H1 (cell line): ENCODE data around the gene NKTR. TPM values are rescaled to one million over a fixed set of nuclear protein-coding genes. Genes with fewer than 3 reads are reported as not detected.

ENCODE experiments used
- CTCF ChIA-PET: fragments of 300-600 bp; sonication (Branson Sonifier 250); formaldehyde crosslinking; loops from one replicate; lab custom pipeline; 2021; ENCODE audit not compliant: partially characterized antibody; lab: Charles Lee
- POLR2A ChIA-PET: fragments of 300-600 bp; sonication (Branson Sonifier 250); formaldehyde crosslinking; loops from one replicate; lab custom pipeline; 2021; ENCODE audit warnings: inconsistent platforms; ENCODE audit not compliant: partially characterized antibody; lab: Charles Lee
- DNase-seq, 2 experiments: peaks; one replicate each; pipeline versions ENCODE4 v3.0.0 to v3.0.0-alpha.2; 2010 to 2022; ENCODE audit warnings: low spot score in 2 of 2, low read depth in 1 of 2, mixed read lengths in 1 of 2
- FAIRE-seq: peaks from 2 replicates; lab custom pipeline; 2011; peaks lifted over from hg19 to GRCh38; lab: Jason Lieb, UNC
- H2AFZ ChIP-seq: 2 replicates; pipeline ENCODE4 v1.8.1; 2012; ENCODE audit warnings: low read length, inconsistent platforms
- H2AK5ac ChIP-seq: 2 replicates; pipeline ENCODE4 v1.6.1; 2013; ENCODE audit warnings: low read depth, low read length
- H2BK120ac ChIP-seq: replicated peaks from 2 replicates; pipeline ENCODE3; 2013; ENCODE audit warnings: low read depth, low read length, inconsistent platforms
- H2BK12ac ChIP-seq: 2 replicates; pipeline ENCODE4 v1.6.1; 2013; ENCODE audit warnings: low read depth, low read length
- H2BK15ac ChIP-seq: 2 replicates; pipeline ENCODE4 v1.6.1; 2013; ENCODE audit warnings: low read length
- H2BK20ac ChIP-seq: 2 replicates; pipeline ENCODE4 v1.6.1; 2013; ENCODE audit warnings: low read length
- H2BK5ac ChIP-seq: 2 replicates; pipeline ENCODE4 v1.6.1; 2013; ENCODE audit warnings: low read depth, low read length
- H3K14ac ChIP-seq: 2 replicates; pipeline ENCODE4 v1.6.1; 2013; ENCODE audit warnings: inconsistent platforms; ENCODE audit not compliant: insufficient read length
- H3K18ac ChIP-seq: 2 replicates; pipeline ENCODE4 v1.6.1; 2013; ENCODE audit warnings: low read length; ENCODE audit errors: extremely low read depth
- H3K23ac ChIP-seq: 2 replicates; pipeline ENCODE4 v1.6.1; 2013; ENCODE audit warnings: inconsistent platforms; ENCODE audit not compliant: insufficient read length
- H3K23me2 ChIP-seq: 2 replicates; pipeline ENCODE4 v1.6.1; 2013; ENCODE audit warnings: low read depth, low read length
- H3K27ac ChIP-seq: 2 replicates; pipeline ENCODE4 v1.6.1; 2011; ENCODE audit warnings: low read depth, low read length, inconsistent platforms
- H3K27me3 ChIP-seq, 4 experiments: replicated peaks in 1 of 4; 1 replicate in 1 of 4; 2 replicates in 3 of 4; pipeline versions ENCODE4 v1.6.1 to v1.8.1; 2011 to 2013; ENCODE audit warnings: low read length in 3 of 4, mild to moderate bottlenecking in 3 of 4, inconsistent platforms in 2 of 4, mixed read lengths in 2 of 4, moderate library complexity in 1 of 4; ENCODE audit not compliant: control insufficient read depth in 3 of 4, insufficient read depth in 3 of 4; ENCODE audit errors: extremely low read depth in 1 of 4
- H3K36me3 ChIP-seq, 4 experiments: 2 replicates each; pipeline versions ENCODE4 v1.6.1 to v1.8.1; 2011 to 2013; ENCODE audit warnings: mild to moderate bottlenecking in 4 of 4, low read length in 3 of 4, moderate library complexity in 2 of 4, control low read depth in 1 of 4, inconsistent platforms in 1 of 4; ENCODE audit not compliant: insufficient read depth in 4 of 4, control insufficient read depth in 2 of 4
- H3K4ac ChIP-seq: replicated peaks from 2 replicates; pipeline ENCODE3; 2013; ENCODE audit warnings: low read length, low read depth, mixed read lengths, inconsistent platforms; ENCODE audit not compliant: insufficient read length
- H3K4me1 ChIP-seq, 4 experiments: replicated peaks in 1 of 4; 1 replicate in 1 of 4; 2 replicates in 3 of 4; pipeline versions ENCODE4 v1.6.1 to v1.8.1; 2011 to 2013; ENCODE audit warnings: low read length in 3 of 4, inconsistent platforms in 2 of 4, mixed read lengths in 1 of 4; ENCODE audit not compliant: insufficient read depth in 4 of 4, control insufficient read depth in 3 of 4
- H3K4me2 ChIP-seq, 2 experiments: 2 replicates each; pipeline versions ENCODE4 v1.6.1 to v1.8.1; 2011 to 2013; ENCODE audit warnings: low read depth in 2 of 2, low read length in 2 of 2, control low read depth in 1 of 2, inconsistent platforms in 1 of 2, mild to moderate bottlenecking in 1 of 2; ENCODE audit not compliant: insufficient read depth in 1 of 2
- H3K4me3 ChIP-seq, 4 experiments: fragments of 200-600, 300-600 bp in 1 of 4; sonication (generic), shearing (Covaris generic), sonication (Bioruptor Twin) in 1 of 4; 2 replicates each; pipeline versions ENCODE4 v1.5.1 to v1.8.1; 2011 to 2016; ENCODE audit warnings: low read length in 4 of 4, low read depth in 3 of 4, control low read depth in 2 of 4, inconsistent platforms in 2 of 4, mild to moderate bottlenecking in 2 of 4, mixed read lengths in 1 of 4, moderate library complexity in 1 of 4; ENCODE audit not compliant: insufficient read depth in 2 of 4; ENCODE audit errors: extremely low read depth in 1 of 4
- H3K56ac ChIP-seq: replicated peaks from 2 replicates; pipeline ENCODE3; 2013; ENCODE audit warnings: low read depth, mild to moderate bottlenecking, mixed read lengths, low read length, inconsistent platforms; ENCODE audit not compliant: insufficient read length
- H3K79me1 ChIP-seq: 2 replicates; pipeline ENCODE4 v1.6.1; 2013; ENCODE audit warnings: low read depth, low read length, control low read depth
- H3K79me2 ChIP-seq, 2 experiments: 2 replicates each; pipeline versions ENCODE4 v1.6.1 to v1.8.1; 2012 to 2013; ENCODE audit warnings: low read length in 2 of 2, mild to moderate bottlenecking in 2 of 2, inconsistent platforms in 1 of 2; ENCODE audit not compliant: insufficient read depth in 2 of 2, control insufficient read depth in 1 of 2
- H3K9ac ChIP-seq, 4 experiments: replicated peaks in 1 of 4; 1 replicate in 1 of 4; 2 replicates in 3 of 4; pipeline versions ENCODE4 v1.6.1 to v1.8.1; 2011 to 2013; ENCODE audit warnings: low read depth in 3 of 4, low read length in 3 of 4, control low read depth in 2 of 4, mild to moderate bottlenecking in 2 of 4, moderate library complexity in 2 of 4, inconsistent platforms in 1 of 4; ENCODE audit errors: extremely low read depth in 1 of 4
- H3K9me3 ChIP-seq, 2 experiments: 2 replicates each; pipeline versions ENCODE4 v1.6.1 to v1.8.1; 2012 to 2013; ENCODE audit warnings: mild to moderate bottlenecking in 2 of 2, moderate library complexity in 2 of 2, control low read depth in 1 of 2, inconsistent platforms in 1 of 2, low read depth in 1 of 2, low read length in 1 of 2, mixed read lengths in 1 of 2; ENCODE audit not compliant: insufficient read depth in 2 of 2
- H4K20me1 ChIP-seq, 2 experiments: replicated peaks in 1 of 2; 2 replicates each; pipeline versions ENCODE3 to v1.8.1; 2011 to 2013; ENCODE audit warnings: inconsistent platforms in 2 of 2, low read length in 2 of 2, mild to moderate bottlenecking in 1 of 2; ENCODE audit not compliant: insufficient read depth in 2 of 2, control insufficient read depth in 1 of 2
- H4K5ac ChIP-seq: 2 replicates; pipeline ENCODE4 v1.6.1; 2013; ENCODE audit warnings: low read length, low read depth, mixed read lengths, inconsistent platforms; ENCODE audit not compliant: insufficient read length
- H4K8ac ChIP-seq: 2 replicates; pipeline ENCODE4 v1.8.0; 2013; ENCODE audit warnings: mild to moderate bottlenecking, moderate library complexity, low read length, inconsistent platforms; ENCODE audit not compliant: insufficient read depth; ENCODE audit errors: extremely low read depth
- H4K91ac ChIP-seq: replicated peaks from 2 replicates; pipeline ENCODE3; 2013; ENCODE audit warnings: low read length, mixed read lengths, inconsistent platforms; ENCODE audit not compliant: insufficient read length
- BRCA1 ChIP-seq: IDR thresholded peaks from 2 replicates; pipeline ENCODE4 v1.6.1; 2012; ENCODE audit warnings: low read depth, low read length, improper control_type of control experiment
- CEBPB ChIP-seq: IDR thresholded peaks from 2 replicates; pipeline ENCODE4 v1.6.1; 2012; ENCODE audit warnings: low read depth, low read length
- CREB1 ChIP-seq: IDR thresholded peaks from 2 replicates; pipeline ENCODE4 v1.6.1; 2012; ENCODE audit warnings: inconsistent platforms
- CTCF ChIP-seq, 3 experiments: IDR thresholded peaks; 1 replicate in 2 of 3; 2 replicates in 1 of 3; pipeline versions ENCODE4 v1.5.1 to v1.6.1; 2011; ENCODE audit warnings: low read length in 3 of 3, mild to moderate bottlenecking in 3 of 3, inconsistent platforms in 2 of 3, low read depth in 1 of 3, moderate library complexity in 1 of 3; ENCODE audit not compliant: insufficient read depth in 1 of 3; ENCODE audit errors: control extremely low read depth in 1 of 3
- KDM5A ChIP-seq: fragments of 200-600 bp; IDR thresholded peaks from 2 replicates; pipeline ENCODE4 v1.7.1; 2012; ENCODE audit warnings: mild to moderate bottlenecking, low read length, inconsistent platforms, mixed read lengths
- PHF8 ChIP-seq: fragments of 200-600 bp; sonication (generic); conservative IDR thresholded peaks from 2 replicates; pipeline ENCODE4 v1.7.1; 2012; ENCODE audit warnings: low read depth, mild to moderate bottlenecking, inconsistent platforms, low read length, moderate library complexity
- RAD21 ChIP-seq, 2 experiments: IDR thresholded peaks in 1 of 2; conservative IDR thresholded peaks in 1 of 2; 2 replicates each; pipeline ENCODE4 v1.6.1; 2011; ENCODE audit warnings: low read depth in 2 of 2, low read length in 2 of 2, improper control_type of control experiment in 1 of 2, inconsistent platforms in 1 of 2, mild to moderate bottlenecking in 1 of 2, moderate library complexity in 1 of 2
- SIRT6 ChIP-seq: IDR thresholded peaks from one replicate; pipeline ENCODE4 v1.7.1; 2012; ENCODE audit warnings: low read length, inconsistent platforms
- WGBS, 2 experiments: shearing (Covaris generic) in 1 of 2; methylation state at CpG; one replicate each; pipeline versions ENCODE4 v1.1.6 to v1.1.7; 2013 to 2015; ENCODE audit warnings: low lambda C conversion rate in 2 of 2, mixed read lengths in 2 of 2, inconsistent platforms in 1 of 2, low coverage in 1 of 2, missing lambda C conversion rate in 1 of 2; ENCODE audit not compliant: insufficient replicate concordance in 2 of 2, insufficient coverage in 1 of 2, insufficient read length in 1 of 2; ENCODE audit errors: extremely low coverage in 1 of 2, missing lambda C conversion rate in 1 of 2; 5-methylcytosine and 5-hydroxymethylcytosine counted together
- polyA plus RNA-seq, 7 experiments: library from polyadenylated mRNA; depleted of rRNA in 3 of 7; stranded (reverse) in 5 of 7; unstranded in 2 of 7; fragments of >200 nt in 5 of 7; fragments of 200-250 nt in 2 of 7; gene quantifications; 1 replicate in 5 of 7; 2 replicates in 1 of 7; 4 replicates in 1 of 7; pipeline versions ENCODE4 v1.2.1 to v1.2.3, GENCODE V29; 2011 to 2013; ENCODE audit warnings: missing spikeins in 2 of 7, mixed read lengths in 2 of 7
- total RNA-seq: library from RNA; stranded (reverse); fragmentation: NEBNext Ultra II Directional; extraction: Animal tissue kit (Norgen Biotek cat#: 25700); gene quantifications from 2 replicates; pipeline ENCODE4 v1.2.1, GENCODE V29; 2021

Gene NKTR
- total and polyA plus RNA-seq, 2 of the 8 experiments (the other 6 are each of a cell fraction or from before 2014, with no cell fraction given), result 24.1 to 62.2 TPM

DNA sequence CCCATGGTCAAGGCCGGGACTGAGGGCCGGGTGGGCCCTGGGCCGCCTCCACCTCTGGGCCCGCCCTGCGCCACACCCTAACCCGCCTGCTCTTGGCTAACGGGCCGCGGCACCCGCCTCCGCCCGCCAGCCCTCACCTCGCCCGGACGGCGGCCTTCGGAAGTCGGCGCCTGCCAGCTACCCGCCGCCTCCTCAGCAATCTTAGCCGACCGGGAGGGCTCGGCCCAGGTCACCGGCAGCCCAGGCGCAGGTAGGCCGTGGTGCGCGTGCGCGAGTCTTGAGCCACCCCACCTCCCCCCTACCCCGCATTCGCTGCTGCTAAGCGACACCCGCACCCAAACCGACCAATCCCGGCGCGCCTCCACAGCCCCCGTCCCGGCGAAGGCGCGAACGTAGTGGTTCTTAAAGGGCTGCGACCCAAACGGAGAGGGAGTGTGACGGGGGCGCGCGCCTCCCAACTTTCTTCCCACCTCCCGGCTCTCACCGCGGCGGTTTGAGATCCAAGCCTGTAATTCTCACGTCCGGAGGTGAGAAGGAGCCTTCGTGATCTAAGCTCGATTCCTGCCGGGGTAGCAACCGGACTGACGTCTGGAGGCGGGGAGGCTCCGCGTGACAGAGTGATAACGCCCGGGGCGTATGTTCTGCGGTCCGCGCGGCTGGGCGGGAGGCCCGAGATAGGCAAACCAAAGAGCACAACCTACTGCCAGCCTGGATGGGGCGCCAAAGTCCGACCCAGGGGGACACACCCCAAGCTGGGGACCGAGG is 18.6 kb upstream of the NKTR start, which contains the start of gene SEC22C:
Gene SEC22C, minus strand, starts transcription at position 259 of the 765 bp plus-strand sequence. CDS start 12,921 bp downstream, outside the sequence.
- H4K8ac ChIP-seq, result peak within 1 kb of the TSS; percentile 87; the same call in 1 of the 2 replicates
- peak within 1 kb of the TSS; percentile 79 for H2BK5ac ChIP-seq
- no peak within 1 kb of the TSS for H4K91ac ChIP-seq
- POLR2A ChIA-PET, result interaction anchor here (0.6 to 4.7 kb wide), 17 partner anchors 9 to 1494 kb away, joined by 3 to 73 read pairs (median 6); partner anchors contain the start of genes NKTR and SS18L2
- peak within 1 kb of the TSS; percentile 74 to 83 (median 80) for H3K9ac ChIP-seq
- WGBS, 2 experiments, result 0% methylated on average over 46 of the region's 77 CpGs; no CpG with 5 or more reads in 1 of the 2 experiments
- H3K27ac ChIP-seq, result peak within 1 kb of the TSS; percentile 77
- no peaks in the 10 kb centered on the region; the same call in none of the 2 replicates for H3K79me1 ChIP-seq
- no peaks in the 10 kb centered on the region for H3K27me3 ChIP-seq
- H3K4me1 ChIP-seq, result peaks cover 2 to 14% (median 5%) of the 10 kb centered on the region in 4 experiments; a peak in 6 of 7 replicates
- no peak within 1 kb of the TSS for H2AK5ac ChIP-seq
- no peaks in the 10 kb centered on the region for H4K20me1 ChIP-seq
- no peak within 1 kb of the TSS for H3K14ac ChIP-seq
- DNase-seq, result peak; percentile 88 to 96
- CTCF ChIA-PET, result interaction anchor here (1.0 to 4.2 kb wide), 8 partner anchors 10 to 168 kb away, joined by 3 to 21 read pairs (median 8); partner anchors contain the start of gene NKTR
- H3K4me3 ChIP-seq, result peak within 1 kb of the TSS; percentile 70 to 94 (median 86)
- H3K79me2 ChIP-seq, result peaks cover 0 to 49% of the 10 kb centered on the region in 2 experiments; a peak in 3 of 4 replicates
- H2BK20ac ChIP-seq, result no peak within 1 kb of the TSS
- no peak within 1 kb of the TSS for H3K23ac ChIP-seq
- no peaks in the 10 kb centered on the region for H3K9me3 ChIP-seq
- FAIRE-seq, result no peak
- peaks cover 10% of the 10 kb centered on the region for H3K23me2 ChIP-seq
- H4K5ac ChIP-seq, result peak within 1 kb of the TSS; percentile 96
- peak within 1 kb of the TSS; percentile 26; the same call in 1 of the 2 replicates for H3K18ac ChIP-seq
- H2BK120ac ChIP-seq, result peak within 1 kb of the TSS; percentile 38
- peaks cover 0 to 4% (median 0%) of the 10 kb centered on the region in 4 experiments; a peak in 1 of 8 replicates for H3K36me3 ChIP-seq
- peak within 1 kb of the TSS; percentile 60 to 80 for H3K4me2 ChIP-seq
- peak within 1 kb of the TSS; percentile 2; the same call in 1 of the 2 replicates for H2BK12ac ChIP-seq
- peak within 1 kb of the TSS; percentile 92 for H3K4ac ChIP-seq
- H3K56ac ChIP-seq, result peak within 1 kb of the TSS; percentile 43
- H2AFZ ChIP-seq, result peak within 1 kb of the TSS; percentile 6; the same call in 1 of the 2 replicates
- peak within 1 kb of the TSS; percentile 97; the same call in 1 of the 2 replicates for H2BK15ac ChIP-seq
- no peak for TF ChIP-seq CEBPB
- peak; percentile 28 to 47 (median 40); a peak in 3 of 4 replicates for TF ChIP-seq CTCF (IDR thresholded peaks at IDR 0.05; ENCODE audit: control extremely low read depth in 1 of 3, insufficient read depth in 1 of 3, low read depth in 1 of 3, low read length in 3 of 3)
- TF ChIP-seq SIRT6, result no peak
- peak; percentile 60; a peak in 3 of 4 replicates for TF ChIP-seq RAD21 (IDR thresholded peaks at IDR 0.05 in 1 of 2, conservative IDR thresholded peaks at IDR 0.05 in 1 of 2; ENCODE audit: low read depth in 2 of 2, low read length in 2 of 2)
- peak; percentile 76 for TF ChIP-seq CREB1
- TF ChIP-seq KDM5A, result no peak
- no peak for TF ChIP-seq BRCA1
- TF ChIP-seq PHF8, result peak; percentile 89
